Stimulated activated CD4-positive, alpha-beta T cell treated with anti-CD3 and anti-CD28 coated beads, Interleukin-4, amount 100 ng/mL, for 48 hours (primary cell): Measurements from ENCODE around the gene PHLDB3.
"Not testable (repeated sequence)": the region's sequence is repeated elsewhere in the genome, so short reads cannot be mapped to it uniquely, and the experiment has no call there.

Experiments used
- DNase-seq, 2 donors: peaks; one replicate each; pipeline ENCODE4 v3.0.0-alpha.2; 2020; ENCODE audit warnings: low read depth in 2 of 2

The PHLDB3 gene

DNA sequence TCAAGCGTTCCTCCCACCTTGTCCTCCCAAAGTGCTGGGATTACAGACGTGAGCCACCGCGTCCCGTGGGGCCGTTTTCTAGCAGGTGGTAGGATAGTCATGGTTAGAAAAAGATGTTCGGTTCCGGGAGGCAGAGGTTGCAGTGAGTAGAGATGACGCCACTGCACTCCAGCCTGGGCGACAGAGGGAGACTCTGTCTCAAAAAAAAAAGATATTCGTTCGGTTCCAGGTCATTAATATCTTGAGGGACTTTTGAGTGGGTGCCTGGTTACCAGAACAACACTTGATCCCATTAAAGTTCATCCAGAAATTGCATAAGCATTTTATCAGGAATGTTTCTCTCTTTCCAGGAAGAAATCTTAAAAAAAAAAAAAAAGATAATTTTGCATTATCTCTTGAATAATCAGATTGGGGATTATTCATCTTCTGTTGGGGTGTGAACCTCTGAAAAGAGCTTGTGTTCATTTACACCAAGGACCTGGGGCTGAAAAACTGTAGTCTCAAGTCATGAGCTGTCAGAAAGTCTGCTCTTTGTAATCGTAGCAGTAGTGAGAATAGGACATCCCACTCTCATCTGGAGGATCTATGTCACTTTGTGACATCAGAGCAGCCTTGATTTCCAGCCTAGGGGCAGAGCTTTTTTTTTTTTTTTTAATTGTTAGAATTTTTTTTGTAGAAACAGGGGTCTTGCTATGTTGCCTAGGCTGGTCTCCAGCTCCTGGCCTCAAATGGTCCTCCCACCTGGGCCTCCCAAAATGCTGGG, 23.5 kb upstream of the PHLDB3 start:
- no peak for DNase-seq

DNA sequence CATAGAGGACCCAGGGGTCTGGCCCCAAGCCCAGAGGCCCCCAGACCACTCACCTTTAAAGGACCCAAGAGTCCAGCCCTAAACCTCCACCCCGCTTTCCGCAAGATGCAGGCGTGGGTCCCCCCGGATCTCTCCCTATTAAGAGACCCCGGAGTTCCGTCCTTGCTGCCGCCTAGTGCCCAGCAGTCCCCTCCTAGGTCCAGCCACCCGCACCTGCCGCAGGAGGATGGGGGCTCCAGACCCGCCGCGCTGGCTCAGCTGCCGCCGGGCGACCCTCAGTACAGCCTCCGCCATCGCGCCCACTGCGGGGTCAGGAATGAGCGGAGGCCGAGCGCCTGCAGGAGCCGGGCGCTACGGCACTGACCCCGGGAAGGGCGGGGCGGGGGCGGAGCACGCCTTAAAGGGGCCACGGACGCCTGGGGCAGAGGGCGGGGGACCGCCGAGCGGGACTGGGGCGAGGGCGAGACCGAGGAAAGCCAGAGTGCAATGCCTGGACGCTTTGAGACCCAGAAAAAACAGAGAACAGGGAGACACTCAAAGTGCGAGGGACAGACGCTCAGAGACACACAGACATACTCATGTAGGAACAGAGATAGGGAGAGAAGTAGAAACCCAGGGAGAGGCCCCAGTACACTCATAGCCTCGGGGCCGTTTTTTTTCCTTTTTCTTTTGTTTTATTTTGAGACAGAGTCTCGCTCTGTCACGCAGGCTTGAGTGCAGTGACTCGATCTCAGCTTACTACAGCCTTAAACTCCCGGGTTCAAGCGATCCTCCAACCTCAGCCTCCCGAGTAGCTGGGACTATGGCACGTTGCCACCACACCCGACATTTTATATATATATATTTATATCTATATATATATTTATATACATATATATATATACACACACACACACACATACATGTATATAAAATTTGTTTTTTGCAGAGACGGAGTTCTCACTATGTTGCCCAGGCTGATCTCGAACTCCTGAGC, 22.6 kb upstream of the PHLDB3 start, which contains the start of gene ETHE1:
TSS of gene ETHE1 (minus strand) at position 318 of the 976 bp plus-strand sequence. CDS start at position 294, 24 bp downstream.
- peak; percentile 72 to 73 for DNase-seq

DNA sequence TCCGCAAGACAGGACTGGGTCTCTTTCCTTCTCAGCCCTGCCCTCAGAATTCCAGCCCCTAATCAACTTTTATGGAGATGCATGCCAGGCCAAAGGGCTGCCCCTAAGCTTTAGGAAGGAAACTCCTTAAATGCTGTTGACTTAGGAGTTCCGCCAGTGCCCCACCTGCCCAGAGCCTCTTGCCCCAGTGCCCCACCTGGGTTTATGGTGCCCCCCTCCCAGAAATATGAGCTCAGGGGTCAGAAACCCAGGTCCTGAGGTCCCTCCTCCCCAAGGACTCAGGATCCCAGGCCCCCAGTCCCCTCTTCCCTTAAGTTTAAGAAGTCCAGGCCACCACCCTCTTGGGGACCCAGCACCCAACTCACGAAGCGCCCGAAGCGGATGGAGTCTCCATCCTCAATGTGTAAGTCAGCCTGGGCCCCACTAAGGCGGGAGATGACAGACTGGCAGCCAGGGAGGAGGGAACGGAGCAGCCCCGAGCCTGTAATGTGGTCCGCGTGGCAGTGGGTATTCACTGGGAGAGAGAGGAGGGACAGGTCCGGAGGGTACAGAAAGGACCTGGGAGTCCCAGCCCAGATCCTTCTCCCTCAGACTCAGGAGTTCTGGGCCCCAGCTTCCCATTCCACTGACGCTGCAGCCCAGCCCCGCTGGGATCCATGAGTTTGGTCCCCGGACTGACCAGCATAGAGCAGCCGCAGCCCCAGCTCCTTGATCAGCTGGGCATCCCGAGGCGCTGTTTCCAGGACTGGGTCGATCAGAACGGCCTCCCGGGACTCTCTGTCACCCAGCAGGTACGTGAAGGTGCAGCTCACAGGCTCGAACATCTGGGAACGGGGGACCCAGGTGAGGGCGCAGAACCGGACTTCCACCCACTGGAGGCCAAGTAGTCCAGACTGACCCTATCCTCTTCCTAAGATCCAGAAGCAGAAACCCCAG, 21.6 kb upstream of the PHLDB3 start:
- DNase-seq = peak in 1 of 2 donors; percentile 15

DNA sequence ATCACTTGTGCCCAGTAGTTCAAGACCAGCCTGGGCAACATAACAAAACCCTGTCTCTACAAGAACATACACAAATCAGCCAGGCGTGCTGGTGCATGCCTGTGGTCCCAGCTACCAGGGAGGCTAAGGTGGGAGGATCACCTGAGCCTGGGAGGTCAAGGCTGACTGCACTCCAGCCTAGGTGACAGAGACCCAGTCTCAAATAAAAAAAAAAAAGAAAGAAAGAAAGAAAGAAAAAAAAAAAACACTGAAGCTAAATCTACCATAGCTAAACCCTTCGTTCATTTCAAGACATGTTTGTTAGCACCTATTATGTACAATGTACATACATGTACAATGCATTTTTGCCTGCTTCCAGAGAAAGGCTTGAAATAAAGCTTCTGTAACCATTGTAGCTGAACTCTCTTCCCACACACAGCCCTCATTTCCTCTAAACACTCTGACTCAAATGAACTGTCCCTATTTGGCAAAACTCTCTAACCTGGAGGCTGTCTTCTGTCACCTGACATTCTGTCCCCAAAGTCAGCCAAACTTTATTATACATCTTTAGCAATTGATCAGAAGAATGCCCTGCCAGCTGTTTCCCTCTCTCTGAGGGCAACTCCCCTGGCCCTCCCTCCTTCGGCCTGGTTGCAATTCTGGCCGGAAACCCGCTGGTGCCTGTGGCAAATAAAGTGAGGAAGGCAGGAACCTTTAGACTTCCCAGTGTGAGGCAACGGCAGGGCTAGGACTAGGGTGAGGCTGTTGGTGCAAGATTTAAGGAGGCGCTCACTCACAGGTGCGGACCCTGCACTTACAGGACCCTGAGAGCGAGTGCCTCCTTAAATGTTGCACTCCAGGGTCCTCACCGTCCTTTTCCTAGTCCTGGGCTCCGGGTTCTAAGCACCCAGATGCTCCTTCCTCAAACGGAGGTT, 20.6 kb upstream of the PHLDB3 start:
- peak in 1 of 2 donors; percentile 15 for DNase-seq

DNA sequence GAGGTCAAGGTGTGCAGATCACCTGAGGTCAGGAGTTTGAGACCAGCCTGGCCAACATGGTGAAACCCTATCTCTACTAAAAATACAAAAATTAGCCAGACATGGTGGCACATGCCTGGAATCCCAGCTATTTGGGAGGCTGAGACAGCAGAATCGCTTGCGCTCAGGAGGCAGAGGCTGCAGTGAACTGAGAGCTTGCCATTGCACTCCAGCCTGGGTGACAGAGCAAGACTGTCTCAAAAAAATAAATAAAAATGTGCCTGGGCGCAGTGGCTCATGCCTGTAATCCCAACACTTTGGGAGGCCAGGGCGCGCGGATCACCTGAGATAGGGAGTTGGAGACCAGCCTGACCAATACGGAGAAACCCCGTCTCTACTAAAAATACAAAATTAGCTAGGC, 19.1 kb upstream of the PHLDB3 start:
- DNase-seq = not testable (repeated sequence)

DNA sequence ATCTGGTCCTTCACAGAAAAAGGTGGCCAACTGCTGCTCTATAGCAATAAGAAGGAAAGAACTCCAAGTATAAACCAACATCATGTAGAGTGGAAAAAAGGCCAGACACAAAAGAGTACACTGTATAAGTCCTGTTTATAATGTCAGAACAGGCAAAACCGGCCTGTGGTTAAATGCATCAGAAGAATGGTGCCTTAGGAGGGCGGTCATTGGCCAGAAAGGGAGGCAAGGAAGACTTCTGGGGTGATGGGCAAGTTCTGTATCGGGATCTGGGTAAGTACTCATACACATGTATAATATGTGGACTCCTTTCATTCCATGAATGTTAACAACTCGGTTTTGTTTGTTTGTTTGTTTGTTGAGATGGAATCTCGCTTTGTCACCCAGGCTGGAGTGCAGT, 18.4 kb upstream of the PHLDB3 start:
- no peak for DNase-seq

DNA sequence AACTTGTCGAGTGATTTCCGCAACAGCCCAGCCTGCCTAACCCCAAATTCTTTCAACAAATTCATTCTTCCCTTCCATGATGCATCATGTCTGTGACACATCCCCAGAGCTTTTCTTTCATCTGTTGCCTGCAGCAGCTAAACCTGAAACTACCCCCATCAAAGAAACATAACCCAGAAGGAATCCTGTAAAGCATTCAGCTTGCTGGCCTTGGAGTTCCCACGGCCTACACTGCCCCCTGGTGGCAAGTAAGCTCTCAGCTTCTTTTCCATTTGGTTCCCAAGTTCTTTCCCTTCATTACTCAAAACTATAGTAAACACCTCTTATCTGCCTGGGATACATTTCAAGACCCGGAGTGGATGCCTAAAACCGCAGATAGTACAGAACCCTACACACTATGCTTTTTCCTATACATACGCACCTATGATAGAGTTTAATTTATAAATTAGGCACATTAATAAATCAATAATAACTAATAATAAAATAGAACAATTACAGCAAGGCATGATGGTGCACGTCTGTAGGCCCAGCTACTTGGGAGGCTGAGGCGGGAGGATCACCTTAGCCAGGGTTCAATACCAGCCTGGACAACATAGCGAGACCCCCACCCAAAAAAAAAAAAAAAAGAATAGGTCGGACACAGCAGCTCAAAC, 15.0 kb upstream of the PHLDB3 start:
- peak; percentile 76 to 80 for DNase-seq

DNA sequence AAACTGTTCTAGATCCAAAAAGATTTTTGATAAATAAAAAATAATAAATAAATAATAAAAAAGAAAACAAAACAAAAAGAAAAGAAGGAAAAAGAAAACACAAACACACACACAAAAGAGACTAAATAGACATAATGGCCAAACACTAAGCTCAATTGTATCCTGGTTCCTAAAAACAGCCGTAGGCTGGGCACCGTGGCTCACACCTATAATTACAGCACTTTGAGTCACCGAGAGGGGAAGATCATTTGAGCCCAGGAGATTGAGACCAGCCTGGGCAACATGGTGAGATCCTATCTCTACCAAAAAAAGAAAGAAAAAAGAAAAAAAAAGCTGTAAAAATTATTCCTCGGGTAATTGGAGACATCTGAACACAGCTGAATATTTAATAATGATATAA, 13.5 kb upstream of the PHLDB3 start:
- no peak for DNase-seq

DNA sequence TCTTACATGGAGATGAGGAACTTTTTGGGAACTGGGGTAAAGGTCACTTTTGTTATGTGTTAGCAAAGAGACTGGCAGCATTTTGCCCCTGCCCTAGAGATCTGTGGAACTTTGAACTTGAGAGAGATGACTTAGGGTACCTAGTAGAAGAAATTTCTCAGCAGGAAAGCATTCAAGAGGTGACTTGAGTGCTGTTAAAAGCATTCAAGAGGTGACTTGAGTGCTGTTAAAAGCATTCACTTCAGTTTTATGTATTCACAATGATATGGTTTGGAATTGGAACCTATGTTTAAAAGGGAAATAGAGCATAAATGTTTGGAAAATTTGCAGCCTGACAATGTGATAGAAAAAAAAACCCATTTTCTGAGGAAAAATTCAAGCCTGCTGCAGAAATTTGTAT, 7.9 kb upstream of the PHLDB3 start:
- DNase-seq = not testable (repeated sequence)

DNA sequence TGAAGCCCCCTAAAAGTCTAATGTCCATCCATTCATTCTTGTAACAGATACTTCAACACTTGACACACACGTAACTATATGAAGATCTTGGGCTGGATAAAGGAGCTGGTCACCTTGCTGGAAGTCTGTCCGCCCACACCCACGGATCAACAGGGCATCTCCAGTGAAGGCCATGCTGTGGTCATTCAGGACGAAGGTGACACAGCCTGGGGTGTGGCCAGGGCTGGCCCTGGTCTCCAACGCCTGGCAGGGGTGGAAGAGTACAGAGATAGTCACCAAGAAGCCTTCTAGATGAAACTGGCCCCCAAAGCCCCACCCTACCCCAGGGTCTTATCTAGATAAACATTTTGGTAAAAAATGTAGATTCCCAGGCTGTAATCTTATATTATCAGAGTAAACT, 6.8 kb upstream of the PHLDB3 start:
- no peak for DNase-seq

DNA sequence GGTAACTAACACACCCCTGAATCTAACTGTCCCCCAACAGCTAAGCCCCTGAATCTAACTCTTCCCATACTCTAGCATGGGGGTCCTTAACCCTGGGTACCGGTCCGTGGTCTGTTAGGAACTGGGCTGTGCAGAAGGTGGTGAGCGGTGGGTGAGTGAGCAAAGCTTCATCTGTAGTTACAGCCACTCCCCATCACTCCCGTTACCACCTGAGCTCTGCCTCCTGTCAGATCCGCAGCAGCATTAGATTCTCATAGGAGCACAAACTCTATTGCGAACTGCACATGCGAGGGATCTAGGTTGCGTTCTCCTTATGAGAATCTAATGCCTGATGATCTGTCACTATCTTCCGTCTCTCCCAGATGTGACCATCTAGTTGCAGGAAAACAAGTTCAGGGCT, 6.2 kb upstream of the PHLDB3 start:
- no peak for DNase-seq

DNA sequence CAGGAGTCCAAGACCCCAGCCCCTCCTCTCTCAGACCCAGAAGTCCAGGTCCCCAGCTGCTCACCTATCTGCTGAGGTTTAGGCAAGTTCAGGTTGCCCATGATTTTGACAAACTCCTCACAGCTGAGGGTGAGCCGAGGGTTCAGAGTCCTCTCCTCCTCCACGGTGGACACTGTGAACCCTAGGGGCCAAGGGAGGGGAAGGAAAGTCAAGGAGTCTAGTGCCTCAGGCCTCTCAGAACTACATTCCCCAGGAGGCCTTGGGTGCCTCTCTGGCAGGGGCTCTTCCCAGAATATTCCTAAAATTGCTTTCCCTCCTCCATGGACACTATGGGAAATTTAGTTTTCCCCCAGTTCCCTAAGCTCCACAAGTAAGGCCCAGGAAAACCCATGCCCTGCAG, 3.3 kb upstream of the PHLDB3 start:
- DNase-seq = no peak

DNA sequence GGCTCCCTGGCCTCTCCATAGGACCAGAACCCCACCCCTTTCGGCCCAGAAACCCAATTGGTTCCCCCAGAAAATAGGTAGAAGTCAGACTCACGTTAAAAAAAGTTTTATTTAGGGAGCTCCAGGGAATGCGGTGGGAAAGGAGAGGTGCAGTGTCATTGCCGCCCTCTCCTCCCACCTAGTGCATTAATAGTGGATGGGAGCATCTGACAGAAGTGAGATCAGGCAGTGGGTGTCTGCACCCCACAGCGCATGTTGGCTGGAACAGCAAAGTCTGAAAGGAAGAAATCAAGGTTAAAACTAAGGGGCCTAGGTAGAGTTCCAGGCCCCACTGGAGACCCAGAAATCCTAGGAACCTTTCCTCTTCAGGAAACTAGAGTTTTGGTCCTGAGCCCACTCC, 2.1 kb upstream of the PHLDB3 start:
- no peak for DNase-seq

DNA sequence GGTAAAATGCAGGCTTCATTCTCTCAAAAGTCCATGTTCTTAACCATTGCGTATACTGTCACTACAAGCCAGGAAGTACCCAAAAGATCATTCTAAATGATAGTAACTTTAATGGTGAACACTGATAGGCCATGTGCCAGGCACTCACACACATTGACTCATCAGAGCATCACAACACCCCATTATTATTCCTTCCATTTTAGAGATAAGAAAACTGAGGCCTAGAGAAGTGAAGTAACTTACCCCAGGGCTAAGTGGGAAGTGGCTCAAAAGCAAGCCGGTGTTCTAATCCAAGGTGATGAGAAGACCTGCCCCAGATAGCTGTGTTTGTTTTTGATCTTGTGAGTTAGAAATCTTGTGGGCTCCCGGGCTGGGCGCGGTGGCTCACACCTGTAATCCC, 1.4 kb upstream of the PHLDB3 start:
- no peak for DNase-seq

DNA sequence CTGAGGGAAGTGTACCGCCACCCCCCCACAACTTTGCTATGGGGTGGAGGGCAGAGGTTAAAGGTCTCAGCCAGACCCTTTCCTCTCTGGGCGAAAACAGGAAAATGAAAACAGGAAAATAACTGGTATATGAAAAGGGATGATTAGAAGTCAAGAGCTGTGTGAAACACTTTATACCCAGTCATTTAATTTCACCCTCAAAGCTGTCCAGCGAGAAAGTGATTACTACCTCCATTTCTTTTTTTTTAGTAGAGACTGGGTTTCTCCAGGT, 575 bp upstream of the PHLDB3 start:
- DNase-seq = no peak

DNA sequence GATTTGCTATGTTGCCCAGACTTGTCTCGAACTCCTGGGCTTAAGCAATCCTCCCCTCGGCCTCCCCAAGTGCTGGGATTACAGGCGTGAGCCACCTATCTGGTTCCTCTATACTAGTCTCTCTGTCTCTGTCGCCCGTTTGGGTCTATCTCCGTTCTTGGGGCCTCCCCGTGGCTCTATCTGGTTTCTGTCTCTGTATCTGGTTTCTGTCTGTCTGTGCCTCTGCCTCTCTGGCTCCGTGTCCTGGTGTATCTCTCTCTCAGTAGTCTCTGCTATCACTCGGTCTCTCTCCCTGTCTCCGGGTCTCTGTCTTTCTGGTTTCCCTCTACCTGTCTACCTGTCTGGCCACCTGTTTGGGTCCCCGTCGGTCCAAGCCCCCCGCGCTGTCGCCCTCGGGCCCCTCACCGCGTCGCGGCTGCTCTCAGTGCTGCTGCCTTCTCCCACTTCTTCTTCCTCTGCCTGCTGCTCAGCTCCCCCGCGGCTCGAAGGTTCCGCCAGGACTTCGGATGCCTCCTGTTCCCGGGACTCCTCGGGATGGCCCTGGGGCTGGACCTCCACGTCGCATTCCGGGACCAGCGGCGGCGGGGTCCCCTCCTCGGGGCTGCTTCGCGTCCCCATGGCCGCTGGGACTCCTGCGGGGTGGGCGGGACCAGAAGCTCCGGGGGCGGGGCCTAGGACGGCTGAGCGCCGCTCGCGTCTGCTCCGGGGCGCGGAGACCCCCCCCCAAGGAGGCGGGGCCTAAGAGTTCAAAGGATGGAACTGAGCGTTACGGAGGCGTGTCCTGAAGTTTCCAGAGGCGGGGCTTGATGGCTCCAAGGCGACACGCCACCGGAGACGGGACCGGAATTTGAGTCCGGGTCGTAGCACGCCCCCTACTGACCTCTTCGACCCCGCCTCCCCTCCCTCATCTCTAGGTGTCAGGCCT, 783 bp downstream of the PHLDB3 start:
- peak; percentile 100 for DNase-seq

DNA sequence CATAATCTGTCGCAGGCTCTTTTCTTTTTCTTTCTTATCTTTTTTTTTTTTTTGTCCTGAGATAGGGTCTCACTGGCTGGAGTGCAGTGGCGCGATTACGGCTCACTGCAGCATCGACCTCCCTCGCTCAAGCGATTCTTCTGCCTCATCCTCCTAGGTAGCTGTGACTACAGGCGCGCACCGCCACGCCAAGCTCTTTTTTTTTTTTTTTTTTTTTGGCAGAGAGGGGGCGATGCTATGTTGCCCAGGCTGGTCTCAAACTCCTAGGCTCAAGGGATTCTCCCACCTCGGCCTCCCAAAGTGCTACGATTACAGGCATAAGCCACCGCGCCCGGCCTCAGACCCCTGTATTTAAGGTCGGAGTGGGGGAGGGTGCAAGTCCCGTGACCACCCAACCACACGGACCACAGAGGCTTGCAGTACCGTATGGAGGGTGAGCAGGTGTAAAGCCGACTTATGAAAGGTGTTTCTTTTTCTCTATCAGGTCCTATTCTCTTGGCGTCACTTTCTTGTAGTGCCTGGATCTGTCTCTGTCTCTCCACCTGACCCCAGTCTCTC, 2.0 kb downstream of the PHLDB3 start:
- no peak for DNase-seq

DNA sequence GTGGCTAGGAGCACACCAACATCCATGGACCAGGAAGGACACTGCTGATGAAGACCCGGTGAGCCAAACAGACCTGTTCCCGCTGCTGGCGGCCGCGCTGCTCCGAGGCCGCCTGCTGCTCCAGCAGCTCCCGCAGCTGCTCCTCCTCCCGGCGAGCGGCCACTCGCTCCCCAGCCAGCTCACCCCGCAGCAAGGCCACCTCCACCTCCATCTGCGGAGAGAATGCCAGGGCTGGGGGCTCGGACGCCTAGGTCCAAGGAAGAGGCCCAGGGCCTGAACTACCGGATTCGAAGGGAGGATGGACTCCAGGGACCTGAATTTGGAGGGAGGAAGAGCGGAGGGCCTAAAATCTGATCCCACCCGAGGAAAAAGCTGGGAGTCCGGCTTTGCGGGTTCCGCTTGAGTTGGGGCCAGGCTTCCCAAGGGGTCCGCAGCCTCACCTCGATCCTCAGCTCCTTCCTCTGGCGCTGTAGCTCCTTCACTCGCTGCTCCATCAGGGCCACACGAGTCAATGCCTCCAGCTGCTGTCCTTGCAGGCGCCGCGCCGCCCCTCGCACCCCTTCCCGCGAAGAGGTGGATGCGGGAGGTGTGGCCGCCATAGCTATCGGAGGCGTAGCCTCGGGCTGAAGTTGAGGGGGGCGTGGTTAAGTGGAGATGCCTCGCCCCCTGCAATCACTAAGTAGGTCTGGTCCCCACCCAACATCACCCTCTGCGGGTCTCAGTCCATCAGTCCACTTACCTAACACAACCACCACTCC, 2.7 kb downstream of the PHLDB3 start:
- no peak for DNase-seq
